Neural cell (in vitro differentiated cells): Measurements from ENCODE around the gene MYO18A.

ENCODE experiments used
- EP300 ChIP-seq: fragments of 450-650 bp; conservative IDR thresholded peaks from 2 replicates; pipeline ENCODE4 v1.6.1; 2014; ENCODE audit warnings: antibody characterized with exemption, mild to moderate bottlenecking, moderate library complexity; ENCODE audit not compliant: poor library complexity, severe bottlenecking
- EZH2 ChIP-seq: fragments of 200-600, 300-800 bp; shearing (Covaris generic), sonication (generic); IDR thresholded peaks from 2 replicates; pipeline ENCODE4 v1.6.1; 2014; ENCODE audit warnings: antibody characterized with exemption, low read length, borderline replicate concordance, mild to moderate bottlenecking; ENCODE audit not compliant: insufficient read depth, poor library complexity, severe bottlenecking
- MXI1 ChIP-seq: fragments of 450-650 bp; conservative IDR thresholded peaks from 2 replicates; pipeline ENCODE4 v1.6.1; 2014; ENCODE audit warnings: antibody characterized with exemption, mild to moderate bottlenecking; ENCODE audit not compliant: poor library complexity, severe bottlenecking
- RAD21 ChIP-seq: fragments of 450-650 bp; conservative IDR thresholded peaks from 2 replicates; pipeline ENCODE4 v1.6.1; 2014; ENCODE audit warnings: antibody characterized with exemption, mild to moderate bottlenecking, moderate library complexity
- SMC3 ChIP-seq: fragments of 450-650 bp; conservative IDR thresholded peaks from 2 replicates; pipeline ENCODE4 v1.6.1; 2014; ENCODE audit warnings: antibody characterized with exemption, mild to moderate bottlenecking, moderate library complexity; ENCODE audit not compliant: poor library complexity
- TAF1 ChIP-seq: IDR thresholded peaks from 2 replicates; pipeline ENCODE4 v1.6.1; 2012; ENCODE audit warnings: low read depth
- TF ChIP-seq, protein P1 (sequence below): fragments of 450-650 bp; IDR thresholded peaks from 2 replicates; pipeline ENCODE4 v1.5.1; 2014; ENCODE audit warnings: antibody characterized with exemption, mild to moderate bottlenecking, moderate library complexity; ENCODE audit not compliant: poor library complexity, severe bottlenecking

DNA sequence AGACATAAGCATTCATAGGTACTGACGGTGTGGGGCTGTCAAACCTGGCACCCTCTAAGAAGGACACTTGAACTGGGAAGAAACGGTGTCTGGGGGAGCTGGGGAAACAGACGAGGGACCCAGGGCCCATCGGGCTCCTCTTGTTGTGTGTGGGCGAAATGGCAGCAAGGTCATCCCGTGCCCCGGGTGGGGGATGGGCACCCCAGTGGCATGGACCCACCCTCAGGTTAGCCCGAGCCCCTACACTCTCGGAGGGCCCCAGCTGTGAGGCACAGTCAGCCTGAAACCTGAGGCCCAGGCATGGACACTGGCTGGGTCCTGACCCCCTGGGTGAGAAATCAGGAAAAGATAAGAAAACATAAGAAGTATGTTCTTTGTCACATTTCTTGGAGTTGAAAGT, 57.1 kb downstream of the MYO18A start:
- no peak for TF ChIP-seq TAF1
- TF ChIP-seq, protein P1, sequence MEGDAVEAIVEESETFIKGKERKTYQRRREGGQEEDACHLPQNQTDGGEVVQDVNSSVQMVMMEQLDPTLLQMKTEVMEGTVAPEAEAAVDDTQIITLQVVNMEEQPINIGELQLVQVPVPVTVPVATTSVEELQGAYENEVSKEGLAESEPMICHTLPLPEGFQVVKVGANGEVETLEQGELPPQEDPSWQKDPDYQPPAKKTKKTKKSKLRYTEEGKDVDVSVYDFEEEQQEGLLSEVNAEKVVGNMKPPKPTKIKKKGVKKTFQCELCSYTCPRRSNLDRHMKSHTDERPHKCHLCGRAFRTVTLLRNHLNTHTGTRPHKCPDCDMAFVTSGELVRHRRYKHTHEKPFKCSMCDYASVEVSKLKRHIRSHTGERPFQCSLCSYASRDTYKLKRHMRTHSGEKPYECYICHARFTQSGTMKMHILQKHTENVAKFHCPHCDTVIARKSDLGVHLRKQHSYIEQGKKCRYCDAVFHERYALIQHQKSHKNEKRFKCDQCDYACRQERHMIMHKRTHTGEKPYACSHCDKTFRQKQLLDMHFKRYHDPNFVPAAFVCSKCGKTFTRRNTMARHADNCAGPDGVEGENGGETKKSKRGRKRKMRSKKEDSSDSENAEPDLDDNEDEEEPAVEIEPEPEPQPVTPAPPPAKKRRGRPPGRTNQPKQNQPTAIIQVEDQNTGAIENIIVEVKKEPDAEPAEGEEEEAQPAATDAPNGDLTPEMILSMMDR, result no peak
- TF ChIP-seq EZH2, result no peak
- no peak for TF ChIP-seq SMC3
- no peak for TF ChIP-seq EP300
- TF ChIP-seq RAD21, result no peak
- TF ChIP-seq MXI1, result no peak
